DOHH2 (cell line): ENCODE measurements around the gene ZNF79.

Source experiments
- CTCF ChIP-seq: fragments of 200-600 bp; sonication (generic); IDR thresholded peaks from one replicate; pipeline ENCODE4 v1.5.1; 2014; ENCODE audit warnings: antibody characterized with exemption, mild to moderate bottlenecking, low read depth, low read length; ENCODE audit not compliant: poor library complexity, severe bottlenecking
- EZH2phosphoT487 ChIP-seq: fragments of 200-600 bp; sonication (generic); IDR thresholded peaks from 2 replicates; pipeline ENCODE4 v1.6.1; 2017; ENCODE audit warnings: borderline replicate concordance, mild to moderate bottlenecking, antibody characterized with exemption, low read length, moderate library complexity, mixed read lengths

- TF ChIP-seq CTCF (no peak), EZH2phosphoT487 (no peak)
Measured at GRCh38 chr9:127449332-127449966, 25.3 kb downstream of the ZNF79 start.
